ENCODE measurements around the gene CZIB. TPM values are rescaled to one million over a fixed set of nuclear protein-coding genes. Genes with fewer than 3 reads are reported as not detected.

Gene CZIB
- total and polyA plus RNA-seq, 2 of the 8 experiments (the other 6 are each of a cell fraction or from before 2014, with no cell fraction given) = 46.5 to 48.0 TPM

DNA sequence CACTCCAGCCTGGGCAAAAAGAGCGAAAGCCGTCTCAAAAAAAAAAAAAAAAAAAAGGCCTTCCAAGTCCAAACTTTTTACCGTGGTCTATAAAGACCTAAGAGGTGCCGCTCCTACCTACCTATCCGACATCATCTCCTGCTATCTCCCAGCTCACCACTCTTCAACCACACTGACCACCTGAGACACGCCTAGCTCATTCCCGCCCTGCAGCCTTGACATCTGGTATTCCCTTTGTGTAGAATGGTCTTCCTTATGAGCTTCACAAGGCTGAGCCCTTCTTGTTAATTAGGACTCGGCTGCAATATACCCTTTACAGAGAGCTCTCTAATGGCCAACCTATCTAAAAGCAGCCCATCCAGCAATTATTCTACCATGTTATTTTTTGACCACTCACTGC is 17.2 kb upstream of the CZIB start:
- no peak for TF ChIP-seq TAF7 (optimal IDR thresholded peaks at IDR 0.05; ENCODE audit: borderline replicate concordance, low read depth, low read length)
- no peak for TF ChIP-seq SP1 (IDR thresholded peaks at IDR 0.05; ENCODE audit: low read depth, low read length)
- no peak for TF ChIP-seq PHF8 (conservative IDR thresholded peaks at IDR 0.05; ENCODE audit: low read depth, low read length)
- no peak for TF ChIP-seq BRCA1 (IDR thresholded peaks at IDR 0.05; ENCODE audit: low read depth, low read length)
- TF ChIP-seq SP4 (IDR thresholded peaks at IDR 0.05; ENCODE audit: low read length) = no peak
- no peak for TF ChIP-seq RNF2 (IDR thresholded peaks at IDR 0.05; ENCODE audit: borderline replicate concordance, low read depth, low read length, missing control alignments, poor library complexity, severe bottlenecking)
- no peak for TF ChIP-seq EGR1 (IDR thresholded peaks at IDR 0.05; ENCODE audit: borderline replicate concordance, low read depth, low read length)
- no peak for TF ChIP-seq SRF (IDR thresholded peaks at IDR 0.05; ENCODE audit: low read depth, low read length)
- WGBS, 2 experiments (ENCODE audit: extremely low coverage in 1 of 2, insufficient coverage in 1 of 2, insufficient read length in 1 of 2, insufficient replicate concordance in 2 of 2, low coverage in 1 of 2, low lambda C conversion rate in 2 of 2, missing lambda C conversion rate in 1 of 2) = 56% methylated on average over 6 of the region's 8 CpGs; no CpG with 5 or more reads in 1 of the 2 experiments
- Histone ChIP-seq H2BK20ac (ENCODE audit: low read length) (no peak overlapping the region), H4K8ac (ENCODE audit: extremely low read depth, insufficient read depth, low read length) (no peak overlapping the region; the same call in 1 of the 2 replicates), H3K4me1 (replicated peaks in 1 of 4; ENCODE audit: control insufficient read depth in 3 of 4, insufficient read depth in 4 of 4, low read length in 3 of 4) (no peaks in the 10 kb centered on the region; a peak in 1 of 7 replicates), H3K18ac (ENCODE audit: extremely low read depth, low read length) (no peak overlapping the region), H4K20me1 (replicated peaks in 1 of 2; ENCODE audit: control insufficient read depth in 1 of 2, insufficient read depth in 2 of 2, low read length in 2 of 2) (peaks cover 0 to 6% of the 10 kb centered on the region in 2 experiments), H3K27ac (ENCODE audit: low read depth, low read length) (no peak overlapping the region), H3K14ac (ENCODE audit: insufficient read length) (no peak overlapping the region), H3K4me3 (ENCODE audit: extremely low read depth in 1 of 4, insufficient read depth in 2 of 4, low read depth in 3 of 4, low read length in 4 of 4) (peak overlapping the region; percentile 83 to 99 (median 90)), H3K23me2 (ENCODE audit: low read depth, low read length) (peaks cover 8% of the 10 kb centered on the region), H2AK5ac (ENCODE audit: low read depth, low read length) (no peak overlapping the region), H4K91ac (replicated peaks; ENCODE audit: insufficient read length, low read length) (no peak overlapping the region), H3K79me2 (ENCODE audit: control insufficient read depth in 1 of 2, insufficient read depth in 2 of 2, low read length in 2 of 2) (peaks cover 10 to 24% of the 10 kb centered on the region in 2 experiments), H3K79me1 (ENCODE audit: low read depth, low read length) (peaks cover 7% of the 10 kb centered on the region; the same call in 1 of the 2 replicates), H2BK15ac (ENCODE audit: low read length) (no peak overlapping the region), H3K23ac (ENCODE audit: insufficient read length) (no peak overlapping the region), H4K5ac (ENCODE audit: insufficient read length, low read depth, low read length) (no peak overlapping the region), H2BK120ac (replicated peaks; ENCODE audit: low read depth, low read length) (no peak overlapping the region), H2BK12ac (ENCODE audit: low read depth, low read length) (no peak overlapping the region), H2BK5ac (ENCODE audit: low read depth, low read length) (no peak overlapping the region), H3K27me3 (replicated peaks in 1 of 4; ENCODE audit: control insufficient read depth in 3 of 4, extremely low read depth in 1 of 4, insufficient read depth in 3 of 4, low read length in 3 of 4) (no peaks in the 10 kb centered on the region; a peak in 1 of 7 replicates), H3K36me3 (ENCODE audit: control insufficient read depth in 2 of 4, insufficient read depth in 4 of 4, low read length in 3 of 4) (peaks cover 13 to 35% (median 25%) of the 10 kb centered on the region in 4 experiments), H3K4ac (replicated peaks; ENCODE audit: insufficient read length, low read depth, low read length) (no peak overlapping the region), H3K9me3 (ENCODE audit: insufficient read depth in 2 of 2, low read depth in 1 of 2, low read length in 1 of 2) (no peaks in the 10 kb centered on the region), H2AFZ (ENCODE audit: low read length) (no peak overlapping the region), H3K4me2 (ENCODE audit: insufficient read depth in 1 of 2, low read depth in 2 of 2, low read length in 2 of 2) (peak overlapping the region; percentile 82 to 99), H3K9ac (replicated peaks in 1 of 4; ENCODE audit: extremely low read depth in 1 of 4, low read depth in 3 of 4, low read length in 3 of 4) (peak overlapping the region; percentile 76 to 89 (median 84); a peak in 6 of 7 replicates), H3K56ac (replicated peaks; ENCODE audit: insufficient read length, low read depth, low read length) (no peak overlapping the region)
- no peak for DNase-seq (ENCODE audit: low read depth in 1 of 2, low spot score in 2 of 2)
- POLR2A ChIA-PET (ENCODE audit: partially characterized antibody) = interaction anchor here (0.9 to 10.8 kb wide), 5 partner anchors 9 to 159 kb away, joined by 3 to 62 read pairs (median 3); partner anchors contain the start of gene CZIB
- CTCF ChIA-PET (ENCODE audit: partially characterized antibody) = interaction anchor here (0.6 kb wide), 1 partner anchor 587 kb away, joined by 3 read pairs; no protein-coding TSS in a partner anchor
- no peak for FAIRE-seq
